ENCODE results near the gene VPS11. TPM values are rescaled to one million over a fixed set of nuclear protein-coding genes. Genes with fewer than 3 reads are reported as not detected.

VPS11 gene
- 34.8 and 35.8 TPM in 2 replicates for total RNA-seq (ENCODE audit: low replicate concordance)
- long read RNA-seq, transcript VPS11-208 (16 exons, 3,313 nt) = major isoform, 80 of 113 reads
- long read RNA-seq, partial matches to known transcripts = 20 of 113 reads
- long read RNA-seq, other reads (novel, unspliced or antisense) = 13 of 113 reads

GRCh38 chr11:119067371-119068222, at the start of gene VPS11:
TSS of gene VPS11 (plus strand) at chr11:119067818. CDS start at chr11:119067824, 6 bp downstream.
- peaks cover 8% of the 10 kb centered on the region for H3K36me3 Mint-ChIP-seq
- no peaks in the 10 kb centered on the region for H3K27me3 Mint-ChIP-seq
- H3K4me3 Mint-ChIP-seq = peak within 1 kb of the TSS; percentile 97
- H3K9me3 Mint-ChIP-seq = no peaks in the 10 kb centered on the region
- DNase-seq (ENCODE audit: extremely low spot score, unreplicated experiment) = peak; percentile 97
- no peak for TF ChIP-seq CTCF (conservative IDR thresholded peaks at IDR 0.05)
- peak within 1 kb of the TSS; percentile 92 for H3K27ac Mint-ChIP-seq
- H3K4me1 Mint-ChIP-seq (ENCODE audit: unreplicated experiment) = peaks cover 9% of the 10 kb centered on the region

GRCh38 chr11:119018074-119018938, 49.3 kb upstream of the VPS11 start, which contains the start of the genes RPS25 and TRAPPC4:
TSS of gene RPS25 (minus strand) at chr11:119018343. CDS start at chr11:119018284, 59 bp downstream.
TSS of gene TRAPPC4 (plus strand) at chr11:119018766. CDS start at chr11:119018796, 30 bp downstream.
- Mint-ChIP-seq H3K36me3 (peaks cover 31% of the 10 kb centered on the region), H3K4me1 (ENCODE audit: unreplicated experiment) (peaks cover 17% of the 10 kb centered on the region), H3K4me3 (peak within 1 kb of the TSS; percentile 100), H3K9me3 (no peaks in the 10 kb centered on the region), H3K27me3 (no peaks in the 10 kb centered on the region), H3K27ac (peak within 1 kb of the TSS; percentile 99)
- TF ChIP-seq CTCF (conservative IDR thresholded peaks at IDR 0.05) = no peak
- peak; percentile 93 for DNase-seq (ENCODE audit: extremely low spot score, unreplicated experiment)

GRCh38 chr11:119019996-119020395, 47.6 kb upstream of the VPS11 start:
- peaks cover 27% of the 10 kb centered on the region for H3K36me3 Mint-ChIP-seq
- H3K9me3 Mint-ChIP-seq = no peaks in the 10 kb centered on the region
- no peaks in the 10 kb centered on the region for H3K27me3 Mint-ChIP-seq
- H3K4me1 Mint-ChIP-seq (ENCODE audit: unreplicated experiment) = peaks cover 21% of the 10 kb centered on the region
- no peak for DNase-seq (ENCODE audit: extremely low spot score, unreplicated experiment)
- H3K4me3 Mint-ChIP-seq = peak overlapping the region; percentile 100
- H3K27ac Mint-ChIP-seq = peak overlapping the region; percentile 99
- no peak for TF ChIP-seq CTCF (conservative IDR thresholded peaks at IDR 0.05)

GRCh38 chr11:119021631-119022030, 46.0 kb upstream of the VPS11 start:
- peaks cover 23% of the 10 kb centered on the region for H3K36me3 Mint-ChIP-seq
- H3K4me3 Mint-ChIP-seq = peak overlapping the region; percentile 65
- DNase-seq (ENCODE audit: extremely low spot score, unreplicated experiment) = no peak

More at GRCh38 chr11:119021631-119022030, 46.0 kb upstream of the VPS11 start:
- H3K4me1 Mint-ChIP-seq (ENCODE audit: unreplicated experiment) = peaks cover 17% of the 10 kb centered on the region
- peak overlapping the region; percentile 54 for H3K27ac Mint-ChIP-seq
- no peaks in the 10 kb centered on the region for H3K9me3 Mint-ChIP-seq
- H3K27me3 Mint-ChIP-seq = no peaks in the 10 kb centered on the region
- no peak for TF ChIP-seq CTCF (conservative IDR thresholded peaks at IDR 0.05)
